IMR-90 (cell line): ENCODE measurements around the gene RAD23B. TPM values are rescaled to one million over a fixed set of nuclear protein-coding genes. Genes with fewer than 3 reads are reported as not detected.

Experiments
- ATAC-seq: fragments of 200-7000 bp; cut with Tn5 transposase; 2 replicates; pipeline ENCODE4 v1.9.1; 2020; ENCODE audit warnings: low read depth, mild to moderate bottlenecking, moderate library complexity
- BruUV-seq: library from RNA; stranded (reverse); fragments of 400-500 nt; replicated peaks from 2 replicates; lab custom pipeline; 2021; lab: Mats Ljungman, UMichigan
- CTCF ChIA-PET: fragments of 300-600 bp; formaldehyde crosslinking; extraction: SDS; loops from one replicate; lab custom pipeline; 2021; ENCODE audit warnings: antibody characterized with exemption; lab: Yijun Ruan, JAX
- POLR2A ChIA-PET: fragments of 300-600 bp; sonication (Branson Sonifier 250); formaldehyde crosslinking; loops from one replicate; lab custom pipeline; 2022; ENCODE audit warnings: antibody characterized with exemption; ENCODE audit not compliant: unreplicated experiment; lab: Charles Lee
- DNase-seq: peaks from one replicate; pipeline ENCODE4 v3.0.0; 2013
- H2AFZ ChIP-seq: replicated peaks from 2 replicates; pipeline ENCODE3; 2013; ENCODE audit warnings: low read length, mild to moderate bottlenecking; ENCODE audit not compliant: poor library complexity
- H2AK5ac ChIP-seq: 2 replicates; pipeline ENCODE4 v1.6.1; 2013; ENCODE audit warnings: low read depth, low read length, inconsistent platforms
- H2AK9ac ChIP-seq: replicated peaks from 2 replicates; pipeline ENCODE3; 2013; ENCODE audit warnings: mild to moderate bottlenecking, low read depth, low read length, moderate library complexity; ENCODE audit not compliant: poor library complexity
- H2BK120ac ChIP-seq: 2 replicates; pipeline ENCODE4 v1.6.1; 2013; ENCODE audit warnings: low read depth, low read length, inconsistent platforms
- H2BK15ac ChIP-seq: 3 replicates; pipeline ENCODE4 v1.6.1; 2013; ENCODE audit warnings: low read depth, low read length, inconsistent platforms
- H2BK20ac ChIP-seq: 2 replicates; pipeline ENCODE4 v1.6.1; 2013; ENCODE audit warnings: low read depth, mild to moderate bottlenecking, inconsistent platforms, low read length, moderate library complexity
- H2BK5ac ChIP-seq: 2 replicates; pipeline ENCODE4 v1.6.1; 2013; ENCODE audit warnings: mild to moderate bottlenecking, low read depth, low read length, inconsistent platforms; ENCODE audit not compliant: poor library complexity, severe bottlenecking
- H3K14ac ChIP-seq: replicated peaks from 2 replicates; pipeline ENCODE4 v1.6.1; 2013; ENCODE audit warnings: low read depth, low read length, inconsistent platforms
- H3K18ac ChIP-seq: 2 replicates; pipeline ENCODE4 v1.6.1; 2013; ENCODE audit warnings: low read depth, low read length, control low read depth
- H3K23ac ChIP-seq: 2 replicates; pipeline ENCODE4 v1.6.1; 2013; ENCODE audit warnings: low read depth, low read length, inconsistent platforms
- H3K27ac ChIP-seq: 2 replicates; pipeline ENCODE4 v1.5.1; 2013; ENCODE audit warnings: mild to moderate bottlenecking, control low read depth, low read length; ENCODE audit not compliant: insufficient read depth
- H3K27me3 ChIP-seq: 2 replicates; pipeline ENCODE4 v1.6.1; 2013; ENCODE audit warnings: low read length; ENCODE audit not compliant: control insufficient read depth, insufficient read depth
- H3K36me3 ChIP-seq: 2 replicates; pipeline ENCODE4 v1.6.1; 2013; ENCODE audit warnings: low read length, mixed read lengths; ENCODE audit not compliant: control insufficient read depth, insufficient read depth
- H3K4ac ChIP-seq: 2 replicates; pipeline ENCODE4 v1.6.1; 2013; ENCODE audit warnings: low read depth, low read length, inconsistent platforms
- H3K4me1 ChIP-seq: 2 replicates; pipeline ENCODE4 v1.6.1; 2013; ENCODE audit warnings: low read length, mixed read lengths; ENCODE audit not compliant: control insufficient read depth, insufficient read depth
- H3K4me2 ChIP-seq: 2 replicates; pipeline ENCODE4 v1.6.1; 2013; ENCODE audit warnings: low read depth, mild to moderate bottlenecking, control low read depth, low read length, moderate library complexity
- H3K4me3 ChIP-seq: 2 replicates; pipeline ENCODE4 v1.5.1; 2013; ENCODE audit warnings: low read depth, mild to moderate bottlenecking, control low read depth, low read length, moderate library complexity; ENCODE audit not compliant: insufficient read depth
- H3K56ac ChIP-seq: 2 replicates; pipeline ENCODE4 v1.6.1; 2013; ENCODE audit warnings: low read length, inconsistent platforms; ENCODE audit not compliant: insufficient read depth; ENCODE audit errors: extremely low read depth
- H3K79me1 ChIP-seq, 2 experiments: 2 replicates each; pipeline ENCODE4 v1.6.1; 2013; ENCODE audit warnings: low read length in 2 of 2, inconsistent platforms in 1 of 2, low read depth in 1 of 2
- H3K9ac ChIP-seq: 2 replicates; pipeline ENCODE4 v1.6.1; 2013; ENCODE audit warnings: low read depth, low read length, control low read depth
- H3K9me1 ChIP-seq: 2 replicates; pipeline ENCODE4 v1.6.1; 2013; ENCODE audit warnings: low read length, inconsistent platforms; ENCODE audit not compliant: insufficient read depth
- H3K9me3 ChIP-seq: 2 replicates; pipeline ENCODE4 v1.6.1; 2013; ENCODE audit warnings: low read length; ENCODE audit not compliant: control insufficient read depth, insufficient read depth
- H4K20me1 ChIP-seq: 2 replicates; pipeline ENCODE4 v1.6.1; 2013; ENCODE audit warnings: low read length, inconsistent platforms; ENCODE audit not compliant: insufficient read depth
- H4K5ac ChIP-seq: 2 replicates; pipeline ENCODE4 v1.6.1; 2013; ENCODE audit warnings: mild to moderate bottlenecking, low read depth, low read length, control low read depth
- H4K8ac ChIP-seq, 2 experiments: 2 replicates each; pipeline ENCODE4 v1.6.1; 2013; ENCODE audit warnings: low read depth in 2 of 2, low read length in 2 of 2, control low read depth in 1 of 2, inconsistent platforms in 1 of 2
- H4K91ac ChIP-seq: 2 replicates; pipeline ENCODE4 v1.6.1; 2013; ENCODE audit warnings: low read depth, low read length, inconsistent platforms; ENCODE audit not compliant: insufficient read depth
- CHD1 ChIP-seq: IDR thresholded peaks from 2 replicates; pipeline ENCODE4 v1.6.1; 2012; ENCODE audit warnings: low read depth, low read length, improper control_type of control experiment
- CTCF ChIP-seq: conservative IDR thresholded peaks from 2 replicates; pipeline ENCODE4 v1.5.1; 2012; ENCODE audit warnings: mild to moderate bottlenecking, low read depth, low read length, improper control_type of control experiment
- MAFK ChIP-seq: IDR thresholded peaks from 2 replicates; pipeline ENCODE4 v1.6.1; 2012; ENCODE audit warnings: low read depth, low read length, improper control_type of control experiment
- RCOR1 ChIP-seq: IDR thresholded peaks from 2 replicates; pipeline ENCODE4 v1.6.1; 2012; ENCODE audit warnings: mild to moderate bottlenecking, low read length, improper control_type of control experiment; ENCODE audit not compliant: insufficient replicate concordance
- WGBS, 2 experiments: methylation state at CpG; one replicate each; pipeline versions ENCODE4 v1.1.5 to v1.1.7; 2013; ENCODE audit warnings: missing lambda C conversion rate in 2 of 2; ENCODE audit not compliant: insufficient read length in 1 of 2; ENCODE audit errors: extremely low coverage in 2 of 2; 5-methylcytosine and 5-hydroxymethylcytosine counted together
- dilution Hi-C: fragments of 300-500 bp; cut with HindIII; formaldehyde crosslinking; loops from one replicate; pipeline ENCODE4 v1.14.3; 2018; ENCODE audit warnings: low sequenced_read_pairs; ENCODE audit not compliant: unreplicated experiment
- in situ Hi-C: fragments of 300-500 bp; cut with MboI; formaldehyde crosslinking; loops from 3 replicates; pipeline ENCODE4 v1.14.3; 2019; ENCODE audit warnings: low sequenced_read_pairs, inconsistent platforms, mixed read lengths
- intact Hi-C: fragments of 100-400 bp; cut with micrococcal nuclease; formaldehyde crosslinking; loops from 2 replicates; pipeline ENCODE4 v1.10.0; 2022
- polyA plus RNA-seq, 3 experiments: library from polyadenylated mRNA; depleted of rRNA; stranded (reverse); fragments of >200 nt; gene quantifications; 2 replicates each; pipeline ENCODE4 v1.2.3, GENCODE V29; 2012; ENCODE audit warnings: low replicate concordance in 1 of 3
- total RNA-seq: library from RNA; depleted of rRNA; stranded (reverse); fragments of >200 nt; gene quantifications from 2 replicates; pipeline ENCODE4 v1.2.3, GENCODE V29; 2012

RAD23B gene
- total and polyA plus RNA-seq, 2 of the 4 experiments (the other 2 are of a cell fraction) = 126 to 148 TPM

- in situ Hi-C loops = no loop called here
- POLR2A ChIA-PET = no interaction called here
Measured at GRCh38 chr9:107269254-107269653, 13.8 kb upstream of the RAD23B start.

More at GRCh38 chr9:107269254-107269653, 13.8 kb upstream of the RAD23B start:
- Histone ChIP-seq H3K9me1 (peaks cover 4% of the 10 kb centered on the region; the same call in 1 of the 2 replicates), H2BK20ac (peak overlapping the region; percentile 88), H3K9me3 (no peaks in the 10 kb centered on the region), H3K79me1 (0 out of 4 replicates have a peak, but pooled peaks cover 0 to 5% of the 10 kb centered on the region in 2 experiments), H4K91ac (peak overlapping the region; percentile 37), H3K23ac (no peak overlapping the region), H2BK120ac (peak overlapping the region; percentile 79), H3K18ac (peak overlapping the region; percentile 97), H4K5ac (peak overlapping the region; percentile 69), H3K14ac (peak overlapping the region; percentile 55), H3K9ac (no peak overlapping the region; the same call in 1 of the 2 replicates), H2AFZ (no peak overlapping the region), H3K4me3 (no peak overlapping the region), H2BK5ac (peak overlapping the region; percentile 63), H3K4ac (peak overlapping the region; percentile 58), H2AK9ac (no peak overlapping the region), H3K27me3 (no peaks in the 10 kb centered on the region), H3K4me1 (peaks cover 13% of the 10 kb centered on the region), H3K4me2 (no peak overlapping the region), H3K56ac (no peak overlapping the region), H2AK5ac (no peak overlapping the region), H3K36me3 (no peaks in the 10 kb centered on the region), H2BK15ac (peak overlapping the region; percentile 87), H3K27ac (peak overlapping the region; percentile 91; the same call in 1 of the 2 replicates), H4K20me1 (no peaks in the 10 kb centered on the region), H4K8ac (peak overlapping the region in 1 of 2 experiments; percentile 83; a peak in 2 of 4 replicates)
- ATAC-seq = peak; percentile 47
- no peak for DNase-seq
- no CpG with 5 or more reads among the region's 2 CpGs for WGBS, 2 experiments
- TF ChIP-seq CHD1 = no peak
- no peak for TF ChIP-seq MAFK
- no peak for TF ChIP-seq CTCF
- TF ChIP-seq RCOR1 = no peak
- no TSS peak for BruUV-seq
- CTCF ChIA-PET = interaction anchor here (0.6 kb wide), 1 partner anchor 28 kb away, joined by 3 read pairs; no protein-coding TSS in a partner anchor
- intact Hi-C loops (no loop called here), dilution Hi-C loops (no loop called here)
